ENCODE data around the gene SBF2. TPM values are rescaled to one million over a fixed set of nuclear protein-coding genes. Genes with fewer than 3 reads are reported as not detected.

The SBF2 gene
- total and polyA plus RNA-seq, 2 donors (not counting 3 experiments of a cell fraction or from before 2014, with no cell fraction given), result 15.4 to 42.4 TPM

DNA sequence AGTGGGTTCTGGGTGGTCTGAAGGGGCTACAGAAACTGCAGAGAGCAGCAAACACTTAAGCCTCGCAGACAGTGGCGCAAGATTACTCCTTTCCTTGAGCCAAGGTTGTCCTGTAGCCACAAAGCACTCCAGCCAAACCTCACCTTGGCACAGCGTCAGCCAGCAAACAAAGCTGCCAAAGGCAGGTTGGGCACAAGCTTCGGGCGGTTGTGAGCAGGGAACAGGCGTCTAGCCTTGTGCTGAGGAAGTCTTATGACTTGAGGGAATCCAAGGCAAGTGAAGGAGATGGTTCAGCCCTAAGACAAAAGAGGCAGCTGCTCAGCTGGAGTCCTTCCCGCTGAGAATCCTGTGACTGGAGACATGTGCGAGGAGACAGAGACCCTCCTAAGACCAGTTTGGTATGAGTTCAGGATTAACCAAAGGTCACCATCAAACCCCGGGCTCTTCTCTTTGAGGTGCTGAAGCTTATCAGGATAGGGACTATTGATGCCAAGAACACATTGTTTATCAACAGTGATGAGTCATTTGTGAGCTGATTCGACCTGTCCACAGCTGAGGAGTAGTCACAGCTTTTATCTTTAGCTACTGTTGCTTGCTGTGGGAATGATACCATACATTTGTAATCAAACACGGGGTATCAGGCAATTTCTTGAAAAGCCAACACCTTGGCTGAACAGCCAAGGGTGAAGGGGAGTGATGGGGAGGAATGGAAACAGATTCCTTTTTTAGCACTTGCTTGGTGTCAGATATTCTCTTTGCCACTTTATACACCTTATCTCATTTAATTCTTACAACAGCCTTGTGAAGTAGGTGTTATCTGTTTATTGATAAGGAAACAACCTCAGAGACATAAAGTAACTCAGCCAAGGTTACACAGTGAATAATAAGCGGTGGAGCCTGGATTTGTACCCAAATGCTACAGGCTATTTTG lies 15.4 kb upstream of the SBF2 start:
- DNase-seq (ENCODE audit: low read depth, low spot score) (peak; percentile 67), FAIRE-seq (peak; percentile 86)
- peak overlapping the region; percentile 80 for H3K27ac ChIP-seq (ENCODE audit: insufficient read depth, low read depth, low read length)
- no peaks in the 10 kb centered on the region for H3K27me3 ChIP-seq (ENCODE audit: control insufficient read depth in 2 of 2, insufficient read depth in 2 of 2, low read length in 2 of 2)
- ChIA-PET POLR2A (interaction anchor here (0.7 to 1.8 kb wide), 4 partner anchors 9 to 544 kb away, joined by 3 to 7 read pairs (median 4); no protein-coding TSS in a partner anchor), CTCF (interaction anchor here (0.7 to 9.0 kb wide), 11 partner anchors 12 to 774 kb away, joined by 3 to 117 read pairs (median 4); no protein-coding TSS in a partner anchor)
- dilution Hi-C loops (cut with MboI; ENCODE audit: extremely low pct_ligation_motif_present, low sequenced_read_pairs), result no loop called here
- no peak overlapping the region for H2AFZ ChIP-seq (ENCODE audit: low read depth, low read length)
- intact Hi-C loops (cut with micrococcal nuclease), result loop anchor here (5.0 kb wide), 2 partner anchors 402 to 697 kb away; no protein-coding TSS in a partner anchor
- no peaks in the 10 kb centered on the region for H3K9me1 ChIP-seq (replicated peaks; ENCODE audit: control insufficient read depth, extremely low read depth, insufficient read depth, low read length)
- no peaks in the 10 kb centered on the region for H3K9me3 ChIP-seq (replicated peaks; ENCODE audit: control insufficient read depth, insufficient read depth, low read length)
- peak; percentile 78 for TF ChIP-seq JUN (IDR thresholded peaks at IDR 0.05; ENCODE audit: borderline replicate concordance, insufficient read depth, insufficient read length, low read depth)
- TF ChIP-seq FOS (IDR thresholded peaks at IDR 0.05; ENCODE audit: borderline replicate concordance, insufficient read depth, low read length), result peak; percentile 87
- TF ChIP-seq GATA2 (IDR thresholded peaks at IDR 0.05; ENCODE audit: insufficient read depth, insufficient read length, low read depth, low read length), result peak; percentile 73
- no peak for TF ChIP-seq POLR2A (IDR thresholded peaks at IDR 0.05; ENCODE audit: low read depth, low read length)
- TF ChIP-seq POLR2AphosphoS5 (IDR thresholded peaks at IDR 0.05; ENCODE audit: insufficient read depth, low read depth, low read length), result peak; percentile 23
- BruUV-seq (replicated peaks), result no TSS peak
- no peak overlapping the region for H3K4me3 ChIP-seq (replicated peaks in 1 of 3; ENCODE audit: insufficient read depth in 1 of 3, low read depth in 1 of 3, low read length in 3 of 3)
- H3K79me2 ChIP-seq (ENCODE audit: control insufficient read depth, insufficient read depth, low read length), result peaks cover 20% of the 10 kb centered on the region
- no peak overlapping the region for H3K4me2 ChIP-seq (ENCODE audit: insufficient read depth, low read length)
- no peak overlapping the region for H3K9ac ChIP-seq (replicated peaks; ENCODE audit: extremely low read depth, insufficient read depth, low read length)
- peaks cover 30% of the 10 kb centered on the region for H3K4me1 ChIP-seq (ENCODE audit: control insufficient read depth, extremely low read depth, insufficient read depth, low read length)
- no peaks in the 10 kb centered on the region for H3K36me3 ChIP-seq (ENCODE audit: control insufficient read depth in 2 of 2, extremely low read depth in 1 of 2, insufficient read depth in 2 of 2, low read length in 2 of 2)
- no peaks in the 10 kb centered on the region for H4K20me1 ChIP-seq (replicated peaks; ENCODE audit: control insufficient read depth, extremely low read depth, insufficient read depth, low read length)
